HG03060 (cell line): ENCODE data around the gene MBD3L5.
"Not testable (repeated sequence)": the region's sequence is repeated elsewhere in the genome, so short reads cannot be mapped to it uniquely, and the experiment has no call there.

Experiments
- ATAC-seq: cut with Tn5 transposase; IDR thresholded peaks from one replicate; pipeline ENCODE4 v1.9.1; 2021; ENCODE audit warnings: low read depth, moderate number of reproducible peaks; ENCODE audit not compliant: unreplicated experiment

The MBD3L5 gene

GRCh38 chr19:7030278-7030677 lies at the start of gene MBD3L5:
Gene MBD3L5, plus strand, starts transcription at chr19:7030578. Its CDS starts 34 bp downstream, at chr19:7030612.
- ATAC-seq = not testable (repeated sequence)

- no peak for ATAC-seq
Measured at GRCh38 chr19:6983448-6983847, 46.9 kb upstream of the MBD3L5 start.

GRCh38 chr19:6987850-6988249 lies 42.5 kb upstream of the MBD3L5 start:
- ATAC-seq = no peak

- no peak for ATAC-seq
Measured at GRCh38 chr19:6988257-6988656, 42.1 kb upstream of the MBD3L5 start.

GRCh38 chr19:6995054-6995453 lies 35.3 kb upstream of the MBD3L5 start:
- ATAC-seq = no peak

- ATAC-seq = no peak
Measured at GRCh38 chr19:6996810-6997209, 33.6 kb upstream of the MBD3L5 start.

- ATAC-seq = no peak
Measured at GRCh38 chr19:6997679-6998445, 32.5 kb upstream of the MBD3L5 start.

GRCh38 chr19:6999933-7000332 lies 30.4 kb upstream of the MBD3L5 start:
- no peak for ATAC-seq

- ATAC-seq = no peak
Measured at GRCh38 chr19:7000333-7000732, 30.0 kb upstream of the MBD3L5 start.

- ATAC-seq = no peak
Measured at GRCh38 chr19:7000816-7001215, 29.6 kb upstream of the MBD3L5 start.

- no peak for ATAC-seq
Measured at GRCh38 chr19:7004313-7004931, 26.0 kb upstream of the MBD3L5 start.

GRCh38 chr19:7006135-7006704 lies 24.2 kb upstream of the MBD3L5 start:
- ATAC-seq = no peak

- no peak for ATAC-seq
Measured at GRCh38 chr19:7007859-7008258, 22.5 kb upstream of the MBD3L5 start.

- ATAC-seq = no peak
Measured at GRCh38 chr19:7010722-7011593, 19.4 kb upstream of the MBD3L5 start.

- no peak for ATAC-seq
Measured at GRCh38 chr19:7013678-7014077, 16.7 kb upstream of the MBD3L5 start.

GRCh38 chr19:7018828-7019227 lies 11.6 kb upstream of the MBD3L5 start:
- no peak for ATAC-seq

GRCh38 chr19:7021331-7021730 lies 9.0 kb upstream of the MBD3L5 start, which contains the start of gene MBD3L2B:
Gene MBD3L2B, minus strand, starts transcription at chr19:7021431. Its CDS starts 34 bp downstream, at chr19:7021397.
- ATAC-seq = not testable (repeated sequence)

GRCh38 chr19:7028790-7029189 lies 1.6 kb upstream of the MBD3L5 start:
- not testable (repeated sequence) for ATAC-seq

GRCh38 chr19:7040079-7040478 lies 9.7 kb downstream of the MBD3L5 start, which contains the start of gene MBD3L4:
Gene MBD3L4, minus strand, starts transcription at chr19:7040179. Its CDS starts 35 bp downstream, at chr19:7040144.
- not testable (repeated sequence) for ATAC-seq

GRCh38 chr19:7041563-7041962 lies 11.2 kb downstream of the MBD3L5 start:
- not testable (repeated sequence) for ATAC-seq
